Measurements from ENCODE around the gene NDUFA8. TPM values are rescaled to one million over a fixed set of nuclear protein-coding genes. Genes with fewer than 3 reads are reported as not detected.

NDUFA8 gene
- total and polyA plus RNA-seq, 10 of the 15 experiments (the other 5 are each of a cell fraction or from before 2014, with no cell fraction given) = 44.9 to 159 (median 90.8) TPM

GRCh38 chr9:122119721-122120120 is 39.9 kb downstream of the NDUFA8 start:
- BruUV-seq (replicated peaks) = no TSS peak
- FAIRE-seq (no peak), DNase-seq (ENCODE audit: low read depth, low spot score) (no peak), ATAC-seq (no peak)
- Histone ChIP-seq H3K4me3 (no peak overlapping the region), H4K20me1 (ENCODE audit: control insufficient read depth, insufficient read depth) (no peaks in the 10 kb centered on the region; the same call in 1 of the 2 replicates), H3K27ac (ENCODE audit: control insufficient read depth, insufficient read depth) (no peak overlapping the region), H3K27me3 (replicated peaks in 1 of 2; ENCODE audit: control insufficient read depth in 2 of 2, insufficient read depth in 2 of 2, low read length in 1 of 2) (peaks cover 0 to 2% of the 10 kb centered on the region in 2 experiments; a peak in 1 of 4 replicates), H3K36me3 (ENCODE audit: control insufficient read depth in 2 of 2, insufficient read depth in 2 of 2, low read length in 1 of 2) (no peaks in the 10 kb centered on the region), H3K9ac (ENCODE audit: control insufficient read depth, insufficient read depth, low read length) (no peak overlapping the region), H3K79me2 (ENCODE audit: control insufficient read depth, insufficient read depth, low read length) (no peaks in the 10 kb centered on the region), H3K9me3 (replicated peaks; ENCODE audit: control insufficient read depth, insufficient read depth, low read length) (no peaks in the 10 kb centered on the region; the same call in 1 of the 3 replicates), H3K4me1 (ENCODE audit: control insufficient read depth, insufficient read depth, low read length) (no peaks in the 10 kb centered on the region), H2AFZ (ENCODE audit: control insufficient read depth, low read depth, low read length) (no peak overlapping the region), H3K4me2 (ENCODE audit: control insufficient read depth, insufficient read depth) (no peak overlapping the region)
- in situ Hi-C loops (cut with MboI) = loop anchor here (5.0 to 10.0 kb wide), 3 partner anchors 233 to 693 kb away; no protein-coding TSS in a partner anchor
- POLR2A ChIA-PET = no interaction called here
- no peak for TF ChIP-seq TCF7 (IDR thresholded peaks at IDR 0.05; ENCODE audit: borderline replicate concordance)
- no peak for TF ChIP-seq POLR2A (IDR thresholded peaks at IDR 0.05; ENCODE audit: low read depth, low read length)
- no peak for TF ChIP-seq PRDM15 (CRISPR knock-in tag; IDR thresholded peaks at IDR 0.05)
- no peak for TF ChIP-seq RUNX3 (IDR thresholded peaks at IDR 0.05; ENCODE audit: low read length)
- no peak for TF ChIP-seq POLR2AphosphoS2 (IDR thresholded peaks at IDR 0.05; ENCODE audit: low read depth, low read length)
- no peak for TF ChIP-seq ELK1 (IDR thresholded peaks at IDR 0.05; ENCODE audit: low read depth, low read length)
- TF ChIP-seq IRF4 (IDR thresholded peaks at IDR 0.05; ENCODE audit: low read depth, low read length) = no peak
- SMC1A ChIA-PET (ENCODE audit: uncharacterized antibody, unreplicated experiment) = interaction anchor here (1.9 kb wide), 1 partner anchor 231 kb away, joined by 4 read pairs; no protein-coding TSS in a partner anchor
- 21% methylated on average over 5 of the region's 5 CpGs for WGBS (ENCODE audit: insufficient coverage, insufficient replicate concordance, low lambda C conversion rate, missing lambda C conversion rate)
- CTCF ChIA-PET = interaction anchor here (0.7 to 11.7 kb wide), 3 partner anchors 22 to 232 kb away, joined by 3 to 190 read pairs (median 163); no protein-coding TSS in a partner anchor
- intact Hi-C loops (cut with micrococcal nuclease; ENCODE audit: unreplicated experiment) = loop anchor here (10.0 kb wide), 1 partner anchor 575 kb away; no protein-coding TSS in a partner anchor
- RAD21 ChIA-PET (ENCODE audit: unreplicated experiment) = interaction anchor here (7.6 kb wide), 1 partner anchor 21 kb away, joined by 76 read pairs; no protein-coding TSS in a partner anchor

All from GM12878 (cell line).